HCT116 (cell line): Measurements from ENCODE around the gene DIS3L2. TPM values are rescaled to one million over a fixed set of nuclear protein-coding genes. Genes with fewer than 3 reads are reported as not detected.

Experiments used
- ATAC-seq: fragments of 200-7000 bp; cut with Tn5 transposase; 2 replicates; pipeline ENCODE4 v1.9.1; 2020; ENCODE audit warnings: mild to moderate bottlenecking, moderate library complexity
- BruUV-seq: library from RNA; stranded (reverse); fragments of 400-500 nt; replicated peaks from 2 replicates; lab custom pipeline; 2021; lab: Mats Ljungman, UMichigan
- CTCF ChIA-PET: fragments of 300-600 bp; sonication (Branson Sonifier 250); formaldehyde crosslinking; loops from one replicate; lab custom pipeline; 2021; ENCODE audit warnings: antibody characterized with exemption; lab: Charles Lee
- POLR2A ChIA-PET: fragments of 300-600, 350-600 bp; sonication (Branson Sonifier 250); formaldehyde crosslinking; loops from one replicate; lab custom pipeline; 2021; ENCODE audit warnings: antibody characterized with exemption; lab: Charles Lee
- RAD21 ChIA-PET, 2 experiments: fragments of 300-600 bp; sonication (Branson Sonifier 250); formaldehyde crosslinking; loops; one replicate each; lab custom pipeline; 2023; ENCODE audit warnings: low total read pairs in 2 of 2; ENCODE audit not compliant: uncharacterized antibody in 2 of 2, unreplicated experiment in 2 of 2, low non-redundant PET in 1 of 2; lab: Charles Lee
- DNase-seq: peaks from one replicate; pipeline ENCODE4 v3.0.0-alpha.2; 2010; ENCODE audit warnings: low read depth, low spot score
- H2AFZ ChIP-seq: fragments of 200-600 bp; shearing (Covaris generic), sonication (generic); 2 replicates; pipeline ENCODE4 v1.6.1; 2017; ENCODE audit warnings: low read depth, mixed run types, mixed read lengths, antibody characterized with exemption, low read length; ENCODE audit not compliant: poor library complexity, severe bottlenecking
- H3K27ac ChIP-seq: 2 replicates; pipeline ENCODE4 v1.5.1; 2012; ENCODE audit warnings: low read depth, low read length
- H3K27me3 ChIP-seq: fragments of 200-600 bp; sonication (generic); 2 replicates; pipeline ENCODE4 v1.6.1; 2016; ENCODE audit warnings: mixed run types, low read length, mixed read lengths; ENCODE audit not compliant: insufficient read depth
- H3K36me3 ChIP-seq, 2 experiments: fragments of 200-500 bp in 1 of 2; fragments of 200-600 bp in 1 of 2; sonication (Bioruptor generic) in 1 of 2; sonication (generic) in 1 of 2; 2 replicates each; pipeline versions ENCODE4 v1.5.1 to v1.6.1; 2014 to 2016; ENCODE audit warnings: low read length in 2 of 2, inconsistent platforms in 1 of 2, mixed read lengths in 1 of 2, mixed run types in 1 of 2; ENCODE audit not compliant: insufficient read depth in 2 of 2, control insufficient read depth in 1 of 2
- H3K4me1 ChIP-seq, 2 experiments: fragments of 200-600 bp in 1 of 2; sonication (generic) in 1 of 2; 2 replicates each; pipeline versions ENCODE4 v1.5.1 to v1.6.1; 2012 to 2017; ENCODE audit warnings: low read length in 2 of 2, inconsistent platforms in 1 of 2, mild to moderate bottlenecking in 1 of 2, mixed read lengths in 1 of 2, mixed run types in 1 of 2, moderate library complexity in 1 of 2; ENCODE audit not compliant: insufficient read depth in 2 of 2, control insufficient read depth in 1 of 2
- H3K4me2 ChIP-seq: fragments of 200-600 bp; sonication (generic); 2 replicates; pipeline ENCODE4 v1.6.1; 2017; ENCODE audit warnings: mixed run types, low read length, mixed read lengths
- H3K4me3 ChIP-seq, 2 experiments: fragments of 200-600 bp in 1 of 2; sonication (generic) in 1 of 2; replicated peaks in 1 of 2; 2 replicates each; pipeline ENCODE4 v1.5.1; 2011 to 2016; ENCODE audit warnings: low read length in 2 of 2, control low read depth in 1 of 2, low read depth in 1 of 2, mild to moderate bottlenecking in 1 of 2, mixed read lengths in 1 of 2, mixed run types in 1 of 2
- H3K79me2 ChIP-seq: fragments of 200-600 bp; sonication (generic); 2 replicates; pipeline ENCODE4 v1.6.1; 2017; ENCODE audit warnings: mild to moderate bottlenecking, mixed run types, low read length, moderate library complexity, mixed read lengths; ENCODE audit not compliant: insufficient read depth
- H3K9ac ChIP-seq: fragments of 200-600 bp; sonication (generic); 2 replicates; pipeline ENCODE4 v1.6.1; 2016; ENCODE audit warnings: low read length, mixed read lengths
- H3K9me2 ChIP-seq: fragments of 200-600 bp; sonication (generic), shearing (Covaris generic); 2 replicates; pipeline ENCODE4 v1.6.1; 2017; ENCODE audit warnings: mixed run types, mild to moderate bottlenecking, moderate library complexity; ENCODE audit not compliant: insufficient read depth
- H3K9me3 ChIP-seq, 2 experiments: fragments of 200-500 bp in 1 of 2; fragments of 200-600 bp in 1 of 2; sonication (Bioruptor generic) in 1 of 2; sonication (generic) in 1 of 2; 2 replicates each; pipeline ENCODE4 v1.6.1; 2014 to 2017; ENCODE audit warnings: low read length in 2 of 2, mixed read lengths in 2 of 2, inconsistent platforms in 1 of 2, low read depth in 1 of 2, mild to moderate bottlenecking in 1 of 2, mixed run types in 1 of 2, moderate library complexity in 1 of 2; ENCODE audit not compliant: control insufficient read depth in 1 of 2, insufficient read depth in 1 of 2
- H4K20me1 ChIP-seq: fragments of 200-600 bp; sonication (generic), shearing (Covaris generic); 2 replicates; pipeline ENCODE4 v1.6.1; 2017; ENCODE audit warnings: mixed run types, mild to moderate bottlenecking, moderate library complexity; ENCODE audit not compliant: insufficient read depth
- CBX3 ChIP-seq: IDR thresholded peaks from 2 replicates; pipeline ENCODE4 v1.6.1; 2012; ENCODE audit warnings: low read depth
- EGR1 ChIP-seq: IDR thresholded peaks from 2 replicates; pipeline ENCODE4 v1.6.1; 2012; ENCODE audit warnings: low read depth
- EZH2 ChIP-seq: fragments of 200-600 bp; sonication (generic); IDR thresholded peaks from 2 replicates; pipeline ENCODE4 v1.6.1; 2017; ENCODE audit warnings: antibody characterized with exemption, mixed run types
- EZH2phosphoT487 ChIP-seq: fragments of 200-600 bp; IDR thresholded peaks from 2 replicates; pipeline ENCODE4 v1.6.1; 2018; ENCODE audit warnings: antibody characterized with exemption, borderline replicate concordance
- RAD21 ChIP-seq: IDR thresholded peaks from 2 replicates; pipeline ENCODE4 v1.6.1; 2012; ENCODE audit warnings: low read depth, mild to moderate bottlenecking
- SRF ChIP-seq: IDR thresholded peaks from 2 replicates; pipeline ENCODE4 v1.6.1; 2012; ENCODE audit warnings: low read depth
- TCF7L2 ChIP-seq: IDR thresholded peaks from 2 replicates; pipeline ENCODE4 v1.7.0; 2011; ENCODE audit warnings: borderline replicate concordance, inconsistent platforms; ENCODE audit not compliant: insufficient read depth, insufficient read length; ENCODE audit errors: extremely low read depth
- YY1 ChIP-seq: IDR thresholded peaks from 2 replicates; pipeline ENCODE4 v1.6.1; 2011; ENCODE audit warnings: low read length, low read depth, moderate library complexity, mild to moderate bottlenecking; ENCODE audit not compliant: insufficient replicate concordance; ENCODE audit errors: extremely low read depth
- ZFX ChIP-seq: fragments of 450-650 bp; IDR thresholded peaks from 2 replicates; pipeline ENCODE4 v1.6.1; 2017
- ZNF274 ChIP-seq: fragments of 200-500 bp; sonication (Bioruptor generic); IDR thresholded peaks from 2 replicates; pipeline ENCODE4 v1.6.1; 2014; ENCODE audit warnings: mild to moderate bottlenecking, low read depth, low read length, inconsistent platforms
- intact Hi-C: fragments of 100-400 bp; cut with micrococcal nuclease; formaldehyde crosslinking; loops from 2 replicates; pipeline ENCODE4 v1.10.0; 2022
- total RNA-seq: library from RNA; stranded (reverse); gene quantifications from one replicate; pipeline ENCODE4 v1.2.1, GENCODE V29; 2021; ENCODE audit not compliant: unreplicated experiment
- TF ChIP-seq, protein P1 (sequence below): IDR thresholded peaks from 2 replicates; pipeline ENCODE4 v1.6.1; 2012; ENCODE audit warnings: low read depth
- TF ChIP-seq, protein P2 (sequence below): IDR thresholded peaks from 2 replicates; pipeline ENCODE4 v1.6.1; 2011; ENCODE audit warnings: mild to moderate bottlenecking, low read length, moderate library complexity; ENCODE audit not compliant: insufficient replicate concordance; ENCODE audit errors: extremely low read depth
- TF ChIP-seq, protein P3 (sequence below): IDR thresholded peaks from 2 replicates; pipeline ENCODE4 v1.6.1; 2012
- TF ChIP-seq, protein P4 (sequence below): IDR thresholded peaks from 2 replicates; pipeline ENCODE4 v1.6.1; 2012

DIS3L2 gene
- total RNA-seq, 1 experiment from 2014 or later, result 42.5 TPM

DNA sequence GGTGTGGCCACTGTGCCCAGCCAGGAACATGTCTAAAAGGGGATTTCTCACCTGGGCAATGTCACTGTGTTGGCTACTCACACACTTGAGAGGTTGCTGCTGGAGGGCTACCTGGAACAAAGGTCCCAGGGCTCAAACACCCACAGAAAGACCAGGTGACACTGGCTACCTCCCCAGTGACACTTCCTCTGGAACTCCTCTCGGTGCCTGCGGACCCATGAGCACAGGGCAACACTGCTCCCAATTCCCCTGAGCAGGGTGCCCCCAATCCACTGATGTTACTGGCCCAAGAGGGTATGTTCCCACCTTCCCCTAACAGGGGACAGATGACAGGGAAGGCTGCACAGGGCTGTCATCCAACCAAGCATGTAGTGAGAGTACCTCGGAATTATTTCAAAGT is 41.1 kb upstream of the DIS3L2 start (continued):
- TF ChIP-seq, protein P1, sequence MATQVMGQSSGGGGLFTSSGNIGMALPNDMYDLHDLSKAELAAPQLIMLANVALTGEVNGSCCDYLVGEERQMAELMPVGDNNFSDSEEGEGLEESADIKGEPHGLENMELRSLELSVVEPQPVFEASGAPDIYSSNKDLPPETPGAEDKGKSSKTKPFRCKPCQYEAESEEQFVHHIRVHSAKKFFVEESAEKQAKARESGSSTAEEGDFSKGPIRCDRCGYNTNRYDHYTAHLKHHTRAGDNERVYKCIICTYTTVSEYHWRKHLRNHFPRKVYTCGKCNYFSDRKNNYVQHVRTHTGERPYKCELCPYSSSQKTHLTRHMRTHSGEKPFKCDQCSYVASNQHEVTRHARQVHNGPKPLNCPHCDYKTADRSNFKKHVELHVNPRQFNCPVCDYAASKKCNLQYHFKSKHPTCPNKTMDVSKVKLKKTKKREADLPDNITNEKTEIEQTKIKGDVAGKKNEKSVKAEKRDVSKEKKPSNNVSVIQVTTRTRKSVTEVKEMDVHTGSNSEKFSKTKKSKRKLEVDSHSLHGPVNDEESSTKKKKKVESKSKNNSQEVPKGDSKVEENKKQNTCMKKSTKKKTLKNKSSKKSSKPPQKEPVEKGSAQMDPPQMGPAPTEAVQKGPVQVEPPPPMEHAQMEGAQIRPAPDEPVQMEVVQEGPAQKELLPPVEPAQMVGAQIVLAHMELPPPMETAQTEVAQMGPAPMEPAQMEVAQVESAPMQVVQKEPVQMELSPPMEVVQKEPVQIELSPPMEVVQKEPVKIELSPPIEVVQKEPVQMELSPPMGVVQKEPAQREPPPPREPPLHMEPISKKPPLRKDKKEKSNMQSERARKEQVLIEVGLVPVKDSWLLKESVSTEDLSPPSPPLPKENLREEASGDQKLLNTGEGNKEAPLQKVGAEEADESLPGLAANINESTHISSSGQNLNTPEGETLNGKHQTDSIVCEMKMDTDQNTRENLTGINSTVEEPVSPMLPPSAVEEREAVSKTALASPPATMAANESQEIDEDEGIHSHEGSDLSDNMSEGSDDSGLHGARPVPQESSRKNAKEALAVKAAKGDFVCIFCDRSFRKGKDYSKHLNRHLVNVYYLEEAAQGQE, result no peak
- TF ChIP-seq CBX3, result no peak
- no peak for TF ChIP-seq EZH2
- TF ChIP-seq EGR1, result no peak
- TF ChIP-seq RAD21, result no peak
- TF ChIP-seq, protein P2, sequence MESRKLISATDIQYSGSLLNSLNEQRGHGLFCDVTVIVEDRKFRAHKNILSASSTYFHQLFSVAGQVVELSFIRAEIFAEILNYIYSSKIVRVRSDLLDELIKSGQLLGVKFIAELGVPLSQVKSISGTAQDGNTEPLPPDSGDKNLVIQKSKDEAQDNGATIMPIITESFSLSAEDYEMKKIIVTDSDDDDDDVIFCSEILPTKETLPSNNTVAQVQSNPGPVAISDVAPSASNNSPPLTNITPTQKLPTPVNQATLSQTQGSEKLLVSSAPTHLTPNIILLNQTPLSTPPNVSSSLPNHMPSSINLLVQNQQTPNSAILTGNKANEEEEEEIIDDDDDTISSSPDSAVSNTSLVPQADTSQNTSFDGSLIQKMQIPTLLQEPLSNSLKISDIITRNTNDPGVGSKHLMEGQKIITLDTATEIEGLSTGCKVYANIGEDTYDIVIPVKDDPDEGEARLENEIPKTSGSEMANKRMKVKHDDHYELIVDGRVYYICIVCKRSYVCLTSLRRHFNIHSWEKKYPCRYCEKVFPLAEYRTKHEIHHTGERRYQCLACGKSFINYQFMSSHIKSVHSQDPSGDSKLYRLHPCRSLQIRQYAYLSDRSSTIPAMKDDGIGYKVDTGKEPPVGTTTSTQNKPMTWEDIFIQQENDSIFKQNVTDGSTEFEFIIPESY, result no peak
- TF ChIP-seq TCF7L2, result no peak
- no peak for TF ChIP-seq EZH2phosphoT487

DNA sequence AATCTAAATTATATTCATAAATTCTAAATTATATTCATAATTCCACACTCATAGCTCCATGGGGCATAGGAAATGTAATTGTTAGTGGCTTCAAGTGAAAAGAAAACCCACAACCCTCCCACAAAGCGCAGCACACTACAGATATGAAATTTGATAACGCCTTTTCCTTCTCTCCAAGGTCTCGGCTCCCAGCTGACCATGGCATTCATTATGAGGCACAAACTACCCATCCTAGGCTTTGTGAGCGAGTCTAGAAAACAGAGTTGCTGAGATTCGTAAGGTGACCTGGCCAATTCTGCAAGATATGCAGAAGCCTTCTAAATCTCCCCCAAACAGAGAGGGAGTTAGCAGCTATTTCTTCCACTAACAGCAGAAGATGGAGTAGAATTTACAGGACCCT is 40.7 kb upstream of the DIS3L2 start:
- H3K27me3 ChIP-seq, result no peaks in the 10 kb centered on the region
- no peaks in the 10 kb centered on the region for H3K9me3 ChIP-seq
- DNase-seq (no peak), ATAC-seq (no peak)
- ChIA-PET CTCF (no interaction called here), POLR2A (no interaction called here), RAD21 (no interaction called here)
- no peak overlapping the region for H3K4me3 ChIP-seq
- no peak overlapping the region for H3K27ac ChIP-seq
- H3K79me2 ChIP-seq, result no peaks in the 10 kb centered on the region
- intact Hi-C loops, result no loop called here
- H3K9ac ChIP-seq, result no peak overlapping the region
- no peak overlapping the region for H2AFZ ChIP-seq
- BruUV-seq, result no TSS peak
- H4K20me1 ChIP-seq, result no peaks in the 10 kb centered on the region
- peaks cover 8 to 15% of the 10 kb centered on the region in 2 experiments for H3K4me1 ChIP-seq
- no peaks in the 10 kb centered on the region for H3K9me2 ChIP-seq
- H3K4me2 ChIP-seq, result no peak overlapping the region
- H3K36me3 ChIP-seq, result no peaks in the 10 kb centered on the region
- TF ChIP-seq YY1, result no peak
- no peak for TF ChIP-seq ZNF274
- no peak for TF ChIP-seq SRF
- no peak for TF ChIP-seq ZFX
- TF ChIP-seq, protein P3, sequence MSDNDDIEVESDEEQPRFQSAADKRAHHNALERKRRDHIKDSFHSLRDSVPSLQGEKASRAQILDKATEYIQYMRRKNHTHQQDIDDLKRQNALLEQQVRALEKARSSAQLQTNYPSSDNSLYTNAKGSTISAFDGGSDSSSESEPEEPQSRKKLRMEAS, result no peak
- TF ChIP-seq, protein P4, sequence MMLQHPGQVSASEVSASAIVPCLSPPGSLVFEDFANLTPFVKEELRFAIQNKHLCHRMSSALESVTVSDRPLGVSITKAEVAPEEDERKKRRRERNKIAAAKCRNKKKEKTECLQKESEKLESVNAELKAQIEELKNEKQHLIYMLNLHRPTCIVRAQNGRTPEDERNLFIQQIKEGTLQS, result no peak
